Fibroblast of the aortic adventitia (primary cell): ENCODE measurements around the gene TBXA2R. TPM values are rescaled to one million over a fixed set of nuclear protein-coding genes. Genes with fewer than 3 reads are reported as not detected.
A peak's percentile ranks its signal among the peaks of the same experiment; 100 is the strongest.

Experiments used
- DNase-seq: peaks from one replicate; pipeline ENCODE4 v3.0.0-alpha.2; 2010; ENCODE audit warnings: low read depth
- H3K4me3 ChIP-seq: 2 replicates; pipeline ENCODE4 v1.5.1; 2011; ENCODE audit warnings: low read depth, mild to moderate bottlenecking, control low read depth, low read length, moderate library complexity
- CTCF ChIP-seq: IDR thresholded peaks from 2 replicates; pipeline ENCODE4 v1.5.1; 2011; ENCODE audit warnings: mild to moderate bottlenecking, low read length, control low read depth, inconsistent platforms; ENCODE audit not compliant: insufficient read depth
- total RNA-seq: library from RNA; depleted of rRNA; stranded (reverse); fragments of >200 nt; gene quantifications from 2 replicates; pipeline ENCODE4 v1.2.3, GENCODE V29; 2012; ENCODE audit warnings: low replicate concordance

TBXA2R gene
- total RNA-seq: 0.49 and 5.0 TPM in 2 replicates

- peak within 1 kb of the TSS; percentile 76 for H3K4me3 ChIP-seq
- peak; percentile 60 for DNase-seq
- no peak for TF ChIP-seq CTCF
Measured at GRCh38 chr19:3606690-3607289, at the start of gene TBXA2R. Gene TBXA2R (minus strand): TSS chr19:3606875. CDS start chr19:3600634, 6,241 bp downstream.

- TF ChIP-seq CTCF: no peak
- no peak overlapping the region for H3K4me3 ChIP-seq
- no peak for DNase-seq
Measured at GRCh38 chr19:3656073-3656746, 49.5 kb upstream of the TBXA2R start.

GRCh38 chr19:3655402-3656072, 48.9 kb upstream of the TBXA2R start:
- H3K4me3 ChIP-seq: no peak overlapping the region
- DNase-seq: peak; percentile 74
- no peak for TF ChIP-seq CTCF

GRCh38 chr19:3653865-3654513, 47.3 kb upstream of the TBXA2R start:
- no peak for TF ChIP-seq CTCF
- DNase-seq: no peak
- H3K4me3 ChIP-seq: no peak overlapping the region

GRCh38 chr19:3653081-3653795, 46.6 kb upstream of the TBXA2R start:
- TF ChIP-seq CTCF: no peak
- DNase-seq: no peak
- H3K4me3 ChIP-seq: no peak overlapping the region

- H3K4me3 ChIP-seq: no peak overlapping the region
- TF ChIP-seq CTCF: no peak
- DNase-seq: no peak
Measured at GRCh38 chr19:3652422-3652821, 45.7 kb upstream of the TBXA2R start.
